ENCODE results near the gene SLC12A8.

Gene SLC12A8

GRCh38 chr3:125212509-125213363 lies at the start of gene SLC12A8:
SLC12A8 (minus strand) TSS chr3:125212748; CDS start chr3:125211349, 1,399 bp downstream.
- DNase-seq (ENCODE audit: low read depth in 2 of 2), result no peak

- no peak for DNase-seq (ENCODE audit: low read depth in 2 of 2)
Observed at GRCh38 chr3:125262161-125262560, 49.6 kb upstream of the SLC12A8 start.

- DNase-seq (ENCODE audit: low read depth in 2 of 2), result no peak
Observed at GRCh38 chr3:125261031-125261430, 48.5 kb upstream of the SLC12A8 start.

GRCh38 chr3:125260158-125260557 lies 47.6 kb upstream of the SLC12A8 start:
- DNase-seq (ENCODE audit: low read depth in 2 of 2), result no peak

GRCh38 chr3:125257536-125257935 lies 45.0 kb upstream of the SLC12A8 start:
- no peak for DNase-seq (ENCODE audit: low read depth in 2 of 2)

- DNase-seq (ENCODE audit: low read depth in 2 of 2), result no peak
Observed at GRCh38 chr3:125256675-125257074, 44.1 kb upstream of the SLC12A8 start.

GRCh38 chr3:125250973-125251372 lies 38.4 kb upstream of the SLC12A8 start:
- DNase-seq (ENCODE audit: low read depth in 2 of 2), result no peak

GRCh38 chr3:125246237-125246636 lies 33.7 kb upstream of the SLC12A8 start:
- DNase-seq (ENCODE audit: low read depth in 2 of 2), result no peak

GRCh38 chr3:125245521-125245920 lies 33.0 kb upstream of the SLC12A8 start:
- no peak for DNase-seq (ENCODE audit: low read depth in 2 of 2)

GRCh38 chr3:125240496-125240895 lies 27.9 kb upstream of the SLC12A8 start:
- DNase-seq (ENCODE audit: low read depth in 2 of 2), result no peak

- DNase-seq (ENCODE audit: low read depth in 2 of 2), result no peak
Observed at GRCh38 chr3:125239266-125239665, 26.7 kb upstream of the SLC12A8 start.

- DNase-seq (ENCODE audit: low read depth in 2 of 2), result no peak
Observed at GRCh38 chr3:125238759-125239158, 26.2 kb upstream of the SLC12A8 start.

- DNase-seq (ENCODE audit: low read depth in 2 of 2), result no peak
Observed at GRCh38 chr3:125236331-125236903, 23.9 kb upstream of the SLC12A8 start.

GRCh38 chr3:125234831-125235230 lies 22.3 kb upstream of the SLC12A8 start:
- no peak for DNase-seq (ENCODE audit: low read depth in 2 of 2)

GRCh38 chr3:125232401-125232800 lies 19.9 kb upstream of the SLC12A8 start:
- DNase-seq (ENCODE audit: low read depth in 2 of 2), result no peak

- no peak for DNase-seq (ENCODE audit: low read depth in 2 of 2)
Observed at GRCh38 chr3:125231895-125232294, 19.3 kb upstream of the SLC12A8 start.

GRCh38 chr3:125229707-125230106 lies 17.2 kb upstream of the SLC12A8 start:
- no peak for DNase-seq (ENCODE audit: low read depth in 2 of 2)

- no peak for DNase-seq (ENCODE audit: low read depth in 2 of 2)
Observed at GRCh38 chr3:125229168-125229567, 16.6 kb upstream of the SLC12A8 start.

- no peak for DNase-seq (ENCODE audit: low read depth in 2 of 2)
Observed at GRCh38 chr3:125221831-125222230, 9.3 kb upstream of the SLC12A8 start.

GRCh38 chr3:125220727-125221429 lies 8.3 kb upstream of the SLC12A8 start:
- no peak for DNase-seq (ENCODE audit: low read depth in 2 of 2)

GRCh38 chr3:125220183-125220582 lies 7.6 kb upstream of the SLC12A8 start:
- DNase-seq (ENCODE audit: low read depth in 2 of 2), result no peak

- no peak for DNase-seq (ENCODE audit: low read depth in 2 of 2)
Observed at GRCh38 chr3:125219261-125219701, 6.7 kb upstream of the SLC12A8 start.

- DNase-seq (ENCODE audit: low read depth in 2 of 2), result no peak
Observed at GRCh38 chr3:125214738-125215137, 2.2 kb upstream of the SLC12A8 start.
